Measurements from ENCODE around the gene PACC1.
A peak's percentile ranks its signal among the peaks of the same experiment; 100 is the strongest.
"Not testable (repeated sequence)": the region's sequence is repeated elsewhere in the genome, so short reads cannot be mapped to it uniquely, and the experiment has no call there.

The PACC1 gene

GRCh38 chr1:212326541-212326940, 88.1 kb downstream of the PACC1 start:
- DNase-seq (ENCODE audit: low spot score), result no peak

GRCh38 chr1:212323066-212323465, 91.6 kb downstream of the PACC1 start:
- DNase-seq (ENCODE audit: low spot score), result no peak

GRCh38 chr1:212321031-212321430, 93.7 kb downstream of the PACC1 start:
- not testable (repeated sequence) for DNase-seq (ENCODE audit: low spot score)

- no peak for DNase-seq (ENCODE audit: low spot score)
Observed at GRCh38 chr1:212317916-212318315, 96.8 kb downstream of the PACC1 start.

GRCh38 chr1:212315907-212316306, 98.8 kb downstream of the PACC1 start:
- peak; percentile 41 for DNase-seq (ENCODE audit: low spot score)

GRCh38 chr1:212315184-212315583, 99.5 kb downstream of the PACC1 start:
- DNase-seq (ENCODE audit: low spot score), result no peak

Measured in NAMALWA (cell line).